H9 (cell line): ENCODE data around the gene DNAJB9. TPM values are rescaled to one million over a fixed set of nuclear protein-coding genes. Genes with fewer than 3 reads are reported as not detected.

Source experiments
- DNase-seq: peaks from one replicate; pipeline ENCODE4 v3.0.0-alpha.2; 2017
- H2AFZ ChIP-seq: one replicate; pipeline ENCODE4 v1.6.1; 2013; ENCODE audit warnings: mild to moderate bottlenecking, low read length, control low read depth, moderate library complexity
- H2AK5ac ChIP-seq: 2 replicates; pipeline ENCODE4 v1.6.1; 2013; ENCODE audit warnings: low read length, control low read depth, mixed read lengths; ENCODE audit not compliant: insufficient read length
- H2BK120ac ChIP-seq: one replicate; pipeline ENCODE4 v1.6.1; 2013; ENCODE audit warnings: low read depth, mild to moderate bottlenecking, low read length, control low read depth, inconsistent platforms; ENCODE audit not compliant: poor library complexity, severe bottlenecking
- H2BK12ac ChIP-seq: 2 replicates; pipeline ENCODE4 v1.6.1; 2013; ENCODE audit warnings: low read length, control low read depth, mixed read lengths, low read depth; ENCODE audit not compliant: insufficient read length
- H2BK15ac ChIP-seq: 2 replicates; pipeline ENCODE4 v1.6.1; 2013; ENCODE audit warnings: low read depth, low read length, control low read depth
- H2BK20ac ChIP-seq: one replicate; pipeline ENCODE4 v1.6.1; 2013; ENCODE audit warnings: low read depth, mild to moderate bottlenecking, low read length, control low read depth, inconsistent platforms; ENCODE audit not compliant: poor library complexity, severe bottlenecking
- H2BK5ac ChIP-seq: 2 replicates; pipeline ENCODE4 v1.6.1; 2013; ENCODE audit warnings: low read length, control low read depth, mixed read lengths; ENCODE audit not compliant: insufficient read length
- H3K14ac ChIP-seq: 2 replicates; pipeline ENCODE4 v1.6.1; 2013; ENCODE audit warnings: low read length, control low read depth; ENCODE audit not compliant: insufficient read depth
- H3K18ac ChIP-seq: 2 replicates; pipeline ENCODE4 v1.6.1; 2013; ENCODE audit warnings: low read depth, mild to moderate bottlenecking, mixed read lengths, low read length, control low read depth; ENCODE audit not compliant: insufficient read length
- H3K23ac ChIP-seq: 2 replicates; pipeline ENCODE4 v1.6.1; 2013; ENCODE audit warnings: low read length, control low read depth, mixed read lengths, low read depth; ENCODE audit not compliant: insufficient read length
- H3K23me2 ChIP-seq: 2 replicates; pipeline ENCODE4 v1.6.1; 2013; ENCODE audit warnings: low read depth, mild to moderate bottlenecking, mixed read lengths, low read length, control low read depth; ENCODE audit not compliant: insufficient read length, poor library complexity, severe bottlenecking
- H3K27ac ChIP-seq: 2 replicates; pipeline ENCODE4 v1.5.1; 2013; ENCODE audit warnings: low read length, control low read depth, mixed read lengths, low read depth; ENCODE audit not compliant: insufficient read length
- H3K27me3 ChIP-seq: 2 replicates; pipeline ENCODE4 v1.6.1; 2013; ENCODE audit warnings: low read length, control low read depth, inconsistent platforms; ENCODE audit not compliant: insufficient read depth
- H3K4ac ChIP-seq: 2 replicates; pipeline ENCODE4 v1.6.1; 2013; ENCODE audit warnings: low read depth, mild to moderate bottlenecking, control low read depth, inconsistent platforms, low read length, moderate library complexity
- H3K4me1 ChIP-seq: 2 replicates; pipeline ENCODE4 v1.6.1; 2013; ENCODE audit warnings: low read length, control low read depth, inconsistent platforms; ENCODE audit not compliant: insufficient read depth
- H3K4me2 ChIP-seq: 2 replicates; pipeline ENCODE4 v1.6.1; 2013; ENCODE audit warnings: low read length, control low read depth, mixed read lengths; ENCODE audit not compliant: insufficient read length, insufficient read depth
- H3K56ac ChIP-seq: 2 replicates; pipeline ENCODE4 v1.6.1; 2013; ENCODE audit warnings: low read depth, mild to moderate bottlenecking, mixed read lengths, low read length, control low read depth; ENCODE audit not compliant: insufficient read length
- H3K79me1 ChIP-seq: 2 replicates; pipeline ENCODE4 v1.6.1; 2013; ENCODE audit warnings: low read depth, mild to moderate bottlenecking, moderate library complexity, low read length, control low read depth, inconsistent platforms; ENCODE audit not compliant: insufficient read depth, poor library complexity, severe bottlenecking
- H3K79me2 ChIP-seq: 2 replicates; pipeline ENCODE4 v1.6.1; 2013; ENCODE audit warnings: low read length, control low read depth, inconsistent platforms; ENCODE audit not compliant: insufficient read depth
- H3K9ac ChIP-seq: 2 replicates; pipeline ENCODE4 v1.6.1; 2013; ENCODE audit warnings: low read length, control low read depth, mixed read lengths; ENCODE audit not compliant: insufficient read length; ENCODE audit errors: extremely low read depth
- H3K9me3 ChIP-seq: one replicate; pipeline ENCODE4 v1.6.1; 2013; ENCODE audit warnings: low read depth, low read length, inconsistent platforms; ENCODE audit not compliant: control insufficient read depth
- H3T11ph ChIP-seq: one replicate; pipeline ENCODE4 v1.6.1; 2013; ENCODE audit warnings: mild to moderate bottlenecking, low read length, control low read depth, inconsistent platforms
- H4K20me1 ChIP-seq: one replicate; pipeline ENCODE4 v1.6.1; 2013; ENCODE audit not compliant: control insufficient read depth, insufficient read length, insufficient read depth
- H4K5ac ChIP-seq: 2 replicates; pipeline ENCODE4 v1.6.1; 2013; ENCODE audit warnings: low read depth, mild to moderate bottlenecking, mixed read lengths, low read length, control low read depth; ENCODE audit not compliant: insufficient read length
- H4K8ac ChIP-seq: replicated peaks from 2 replicates; pipeline ENCODE4 v1.6.1; 2013; ENCODE audit warnings: low read length, control low read depth, mixed read lengths, low read depth; ENCODE audit not compliant: insufficient read length
- H4K91ac ChIP-seq: 2 replicates; pipeline ENCODE4 v1.6.1; 2013; ENCODE audit warnings: low read depth, mild to moderate bottlenecking, moderate library complexity, mixed read lengths, low read length, control low read depth; ENCODE audit not compliant: insufficient read length
- H3K27ac Mint-ChIP-seq, 3 experiments: 2 replicates in 2 of 3; 3 replicates in 1 of 3; pipeline ENCODE4 v1.8.0; 2020 to 2021; ENCODE audit warnings: mixed read lengths in 3 of 3, mild to moderate bottlenecking in 1 of 3, moderate library complexity in 1 of 3
- H3K27me3 Mint-ChIP-seq: 2 replicates; pipeline ENCODE4 v1.8.0; 2021; ENCODE audit warnings: low read depth, mild to moderate bottlenecking, moderate library complexity, mixed read lengths
- H3K36me3 Mint-ChIP-seq, 3 experiments: 2 replicates in 2 of 3; 3 replicates in 1 of 3; pipeline ENCODE4 v1.8.0; 2020 to 2021; ENCODE audit warnings: low read depth in 3 of 3, mixed read lengths in 3 of 3; ENCODE audit not compliant: insufficient read depth in 1 of 3
- H3K4me1 Mint-ChIP-seq, 2 experiments: 2 replicates each; pipeline ENCODE4 v1.8.0; 2020; ENCODE audit warnings: mixed read lengths in 2 of 2
- H3K4me3 Mint-ChIP-seq, 2 experiments: 2 replicates in 1 of 2; 3 replicates in 1 of 2; pipeline ENCODE4 v1.8.0; 2020 to 2021; ENCODE audit warnings: mild to moderate bottlenecking in 2 of 2, mixed read lengths in 2 of 2, moderate library complexity in 1 of 2
- H3K9me3 Mint-ChIP-seq, 2 experiments: 2 replicates in 1 of 2; 3 replicates in 1 of 2; pipeline ENCODE4 v1.8.0; 2020; ENCODE audit warnings: mild to moderate bottlenecking in 2 of 2, mixed read lengths in 2 of 2, moderate library complexity in 1 of 2
- WGBS: extraction: QIAGEN DNeasy Blood & Tissue Kit; methylation state at CpG from one replicate; pipeline ENCODE4 v1.1.7; 2013; ENCODE audit warnings: missing lambda C conversion rate, low lambda C conversion rate, mixed read lengths; ENCODE audit not compliant: insufficient read length; ENCODE audit errors: extremely low coverage; 5-methylcytosine and 5-hydroxymethylcytosine counted together
- total RNA-seq: library from RNA; stranded (reverse); gene quantifications from 2 replicates; pipeline ENCODE4 v1.2.1, GENCODE V29; 2021
- TF ChIP-seq, protein P1 (sequence below): fragments of 200-600 bp; sonication (generic); conservative IDR thresholded peaks from 3 replicates; pipeline ENCODE4 v1.8.0; 2021; ENCODE audit warnings: antibody characterized with exemption, mild to moderate bottlenecking

The DNAJB9 gene
- total RNA-seq, 1 experiment from 2014 or later, result 11.3 TPM

GRCh38 chr7:108525327-108525984, 44.2 kb upstream of the DNAJB9 start:
- Histone ChIP-seq H3K79me1 (no peaks in the 10 kb centered on the region), H2BK15ac (no peak overlapping the region), H3K23ac (no peak overlapping the region), H2AK5ac (no peak overlapping the region), H4K91ac (no peak overlapping the region), H3K27me3 (no peaks in the 10 kb centered on the region), H3K4me2 (peak overlapping the region; percentile 99), H3K79me2 (0 out of 2 replicates have a peak, but pooled peaks cover 2% of the 10 kb centered on the region), H3K18ac (peak overlapping the region; percentile 69), H4K20me1 (no peaks in the 10 kb centered on the region), H2BK20ac (no peak overlapping the region), H4K5ac (no peak overlapping the region), H3T11ph (no peak overlapping the region), H3K9ac (peak overlapping the region; percentile 90), H3K4ac (no peak overlapping the region), H3K4me1 (peaks cover 4% of the 10 kb centered on the region; the same call in 1 of the 2 replicates), H3K56ac (no peak overlapping the region), H2AFZ (no peak overlapping the region), H3K14ac (peak overlapping the region; percentile 47; the same call in 1 of the 2 replicates), H2BK12ac (no peak overlapping the region), H3K23me2 (peaks cover 7% of the 10 kb centered on the region), H3K27ac (peak overlapping the region; percentile 86), H2BK120ac (no peak overlapping the region), H2BK5ac (no peak overlapping the region), H3K9me3 (no peaks in the 10 kb centered on the region), H4K8ac (no peak overlapping the region)
- H3K27me3 Mint-ChIP-seq, result no peaks in the 10 kb centered on the region
- TF ChIP-seq, protein P1, sequence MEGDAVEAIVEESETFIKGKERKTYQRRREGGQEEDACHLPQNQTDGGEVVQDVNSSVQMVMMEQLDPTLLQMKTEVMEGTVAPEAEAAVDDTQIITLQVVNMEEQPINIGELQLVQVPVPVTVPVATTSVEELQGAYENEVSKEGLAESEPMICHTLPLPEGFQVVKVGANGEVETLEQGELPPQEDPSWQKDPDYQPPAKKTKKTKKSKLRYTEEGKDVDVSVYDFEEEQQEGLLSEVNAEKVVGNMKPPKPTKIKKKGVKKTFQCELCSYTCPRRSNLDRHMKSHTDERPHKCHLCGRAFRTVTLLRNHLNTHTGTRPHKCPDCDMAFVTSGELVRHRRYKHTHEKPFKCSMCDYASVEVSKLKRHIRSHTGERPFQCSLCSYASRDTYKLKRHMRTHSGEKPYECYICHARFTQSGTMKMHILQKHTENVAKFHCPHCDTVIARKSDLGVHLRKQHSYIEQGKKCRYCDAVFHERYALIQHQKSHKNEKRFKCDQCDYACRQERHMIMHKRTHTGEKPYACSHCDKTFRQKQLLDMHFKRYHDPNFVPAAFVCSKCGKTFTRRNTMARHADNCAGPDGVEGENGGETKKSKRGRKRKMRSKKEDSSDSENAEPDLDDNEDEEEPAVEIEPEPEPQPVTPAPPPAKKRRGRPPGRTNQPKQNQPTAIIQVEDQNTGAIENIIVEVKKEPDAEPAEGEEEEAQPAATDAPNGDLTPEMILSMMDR, result no peak
- peak; percentile 92 for DNase-seq
- no peaks in the 10 kb centered on the region for H3K9me3 Mint-ChIP-seq
- H3K36me3 Mint-ChIP-seq, result no peaks in the 10 kb centered on the region; a peak in 2 of 7 replicates
- peak overlapping the region; percentile 93 to 97 for H3K4me3 Mint-ChIP-seq
- peaks cover 46 to 52% of the 10 kb centered on the region in 2 experiments for H3K4me1 Mint-ChIP-seq
- H3K27ac Mint-ChIP-seq, result peak overlapping the region; percentile 96 to 99 (median 98)
- no CpG with 5 or more reads among the region's 22 CpGs for WGBS
